IPS DF 19.7 (cell line): ENCODE results near the gene EPGN.

ENCODE experiments used
- DNase-seq: peaks from one replicate; pipeline ENCODE4 v3.0.0-alpha.2; 2013; ENCODE audit warnings: low read depth, low spot score

The EPGN gene, protein sequence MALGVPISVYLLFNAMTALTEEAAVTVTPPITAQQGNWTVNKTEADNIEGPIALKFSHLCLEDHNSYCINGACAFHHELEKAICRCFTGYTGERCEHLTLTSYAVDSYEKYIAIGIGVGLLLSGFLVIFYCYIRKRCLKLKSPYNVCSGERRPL

DNA sequence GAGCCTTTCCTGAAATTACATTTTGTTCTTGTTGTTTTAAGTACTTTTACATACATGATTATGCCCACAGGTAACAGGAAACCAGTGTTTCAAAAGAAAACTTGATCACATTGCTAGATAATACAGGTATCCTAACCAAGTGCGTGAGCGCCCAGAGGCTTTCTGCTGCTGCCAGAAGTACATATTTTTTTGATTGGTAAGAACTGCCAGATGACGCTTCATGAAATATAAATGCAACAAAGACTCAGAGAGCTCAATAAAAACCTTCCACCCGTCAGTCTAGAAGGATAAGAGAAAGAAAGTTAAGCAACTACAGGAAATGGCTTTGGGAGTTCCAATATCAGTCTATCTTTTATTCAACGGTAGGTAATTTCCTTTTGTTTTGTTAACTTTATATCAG lies at the start of gene EPGN:
Gene EPGN, plus strand, starts transcription at position 256 of the 400 bp plus-strand sequence. Its CDS starts 64 bp downstream, at position 320.
- no peak for DNase-seq

GRCh38 chr4:74258963-74259362 lies 49.3 kb upstream of the EPGN start:
- no peak for DNase-seq

DNA sequence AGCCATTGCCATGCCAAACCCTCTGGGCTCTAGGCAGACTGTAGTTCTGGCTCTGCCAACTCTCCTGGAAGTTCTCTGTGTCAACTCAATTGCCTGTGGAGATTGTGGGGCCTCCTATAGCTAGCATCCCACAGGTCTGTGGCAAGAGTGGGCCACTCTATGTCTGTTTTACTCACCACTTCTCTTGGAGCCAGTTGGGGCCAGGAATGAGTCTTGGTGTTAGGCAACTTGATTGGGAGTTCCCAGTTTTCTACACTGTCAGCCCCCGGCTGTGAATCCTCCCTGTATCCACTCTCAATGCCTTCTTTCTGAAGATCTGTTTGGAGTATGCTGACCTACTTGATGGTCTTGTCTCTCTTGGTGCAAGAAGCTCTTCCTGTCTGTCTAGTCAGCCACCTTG lies 48.2 kb upstream of the EPGN start:
- DNase-seq, result no peak

GRCh38 chr4:74262522-74262921 lies 45.7 kb upstream of the EPGN start:
- no peak for DNase-seq

- DNase-seq, result no peak
Measured at GRCh38 chr4:74263551-74263950, 44.7 kb upstream of the EPGN start.

- no peak for DNase-seq
Measured at GRCh38 chr4:74266081-74266480, 42.2 kb upstream of the EPGN start.

DNA sequence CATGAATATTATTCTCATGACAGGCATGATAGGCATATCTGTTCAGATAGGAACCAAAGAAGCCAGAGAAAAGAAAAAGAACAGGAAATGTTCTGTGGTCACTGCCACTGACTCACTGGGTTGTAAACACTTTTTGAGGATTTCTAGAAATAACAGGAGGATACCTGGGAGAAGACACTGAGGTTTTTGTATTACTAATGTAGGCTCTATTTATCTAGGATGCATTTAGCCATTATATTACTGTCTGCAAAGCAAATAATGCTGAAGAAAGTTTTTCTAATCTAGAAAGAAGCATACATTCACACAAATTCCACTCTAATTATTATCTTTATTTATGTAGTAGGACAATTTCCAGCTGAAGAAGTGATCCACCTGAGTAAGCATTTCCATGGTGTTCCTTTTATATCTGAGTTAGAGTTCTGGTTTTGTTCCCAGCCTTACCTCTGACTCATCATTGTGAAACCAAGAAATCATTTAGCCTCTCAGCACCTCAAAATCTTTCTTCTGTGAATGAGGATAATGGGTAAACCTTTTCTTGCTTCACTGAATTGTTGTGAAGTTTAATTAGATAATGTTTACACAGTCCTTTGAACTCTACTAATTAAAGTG lies 40.2 kb upstream of the EPGN start:
- no peak for DNase-seq

DNA sequence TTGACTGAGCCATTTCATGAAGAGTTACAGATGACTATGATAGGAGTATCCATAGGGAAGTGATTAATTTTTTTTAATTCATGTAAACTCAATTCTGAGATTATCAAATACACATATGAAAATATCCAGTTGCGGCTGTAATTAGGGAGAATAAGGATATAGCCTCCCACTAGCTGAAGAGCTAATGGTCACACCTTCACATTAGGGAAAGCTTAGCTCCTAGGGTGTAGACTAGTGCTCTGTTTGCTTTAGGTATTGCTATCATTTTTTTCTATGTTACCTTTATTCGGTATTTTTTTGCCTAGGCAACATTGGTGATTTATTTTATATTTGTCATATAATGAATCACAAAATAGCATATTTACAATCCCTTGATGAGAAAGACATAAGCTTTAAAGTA lies 39.6 kb upstream of the EPGN start:
- no peak for DNase-seq

DNA sequence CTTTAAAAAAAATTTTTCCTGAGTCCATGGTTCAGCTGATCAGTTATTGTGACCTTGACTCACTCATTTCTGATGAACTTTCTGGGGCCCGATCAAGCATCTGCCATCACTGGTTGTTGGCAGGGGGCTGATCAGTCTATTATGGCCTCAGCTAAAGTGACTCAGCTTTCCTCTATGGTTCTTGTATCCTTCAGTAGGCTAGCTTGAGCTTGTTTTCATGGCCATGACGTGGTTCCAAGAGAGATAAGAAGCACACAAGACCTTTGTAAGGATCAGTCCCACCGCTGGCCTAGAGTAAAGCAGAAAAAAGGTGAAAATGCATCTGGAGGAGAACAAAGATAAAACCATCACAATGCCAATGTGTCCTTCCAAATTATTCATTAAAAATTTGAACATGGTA lies 29.8 kb upstream of the EPGN start:
- DNase-seq, result no peak

GRCh38 chr4:74279716-74280115 lies 28.6 kb upstream of the EPGN start:
- DNase-seq, result no peak

GRCh38 chr4:74282926-74283325 lies 25.3 kb upstream of the EPGN start:
- DNase-seq, result no peak

DNA sequence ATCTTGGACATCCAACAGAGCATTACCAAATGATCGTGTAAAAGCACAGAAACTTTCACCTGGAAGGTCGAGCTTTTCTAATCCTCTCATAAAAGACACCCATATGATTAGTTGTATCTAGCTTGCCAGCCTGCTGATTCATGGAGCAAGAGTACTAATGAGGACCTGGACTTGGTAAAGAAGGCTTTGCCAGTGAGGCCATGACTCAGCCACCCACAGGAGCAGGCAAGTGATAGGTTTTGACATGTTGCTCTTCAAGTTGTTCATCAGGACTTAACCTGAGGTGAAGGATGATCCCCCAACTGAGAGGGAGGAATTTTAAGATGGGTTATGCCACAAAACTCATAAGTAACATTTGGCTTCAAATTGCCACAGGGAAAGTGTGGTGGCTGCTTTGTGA lies 24.7 kb upstream of the EPGN start:
- no peak for DNase-seq

GRCh38 chr4:74284053-74284452 lies 24.2 kb upstream of the EPGN start:
- no peak for DNase-seq

- no peak for DNase-seq
Measured at GRCh38 chr4:74287164-74287563, 21.1 kb upstream of the EPGN start.

DNA sequence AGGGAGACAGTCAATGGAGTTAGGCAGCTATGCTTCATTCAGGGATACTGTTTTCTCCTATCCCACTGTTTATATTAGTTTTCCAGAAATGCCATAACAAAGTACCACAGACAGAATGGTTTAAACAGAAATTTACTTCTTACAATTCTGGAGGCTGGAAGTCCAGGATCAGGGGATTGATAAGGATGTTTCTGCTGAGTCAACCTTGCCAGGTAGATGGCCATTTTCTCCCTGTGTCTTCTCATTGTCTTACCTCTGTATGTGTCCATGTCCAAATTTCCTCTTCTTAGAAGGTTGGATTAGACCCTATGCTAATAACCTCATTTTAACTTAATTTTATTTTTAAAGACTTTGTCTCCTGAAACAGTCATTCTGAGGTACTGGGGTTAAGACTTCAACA lies 20.5 kb upstream of the EPGN start:
- no peak for DNase-seq

DNA sequence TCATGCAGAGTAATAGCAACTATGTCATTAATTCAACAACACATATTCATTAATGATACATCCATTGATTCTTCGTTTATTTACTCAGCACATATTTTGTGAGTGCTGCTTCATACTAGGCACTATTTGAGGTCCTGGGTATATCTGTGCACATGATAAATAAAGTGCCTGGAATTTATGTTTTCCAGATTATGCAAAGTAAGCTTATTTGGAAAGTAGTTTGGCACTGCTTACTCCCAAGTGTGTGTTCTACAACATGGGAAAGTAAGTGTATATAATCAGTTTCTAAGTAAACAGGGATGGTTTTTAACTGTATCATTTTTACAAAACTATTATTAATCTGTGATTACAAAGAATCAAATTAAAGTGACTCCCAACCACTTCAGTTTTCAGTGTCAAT lies 16.8 kb upstream of the EPGN start:
- no peak for DNase-seq

DNA sequence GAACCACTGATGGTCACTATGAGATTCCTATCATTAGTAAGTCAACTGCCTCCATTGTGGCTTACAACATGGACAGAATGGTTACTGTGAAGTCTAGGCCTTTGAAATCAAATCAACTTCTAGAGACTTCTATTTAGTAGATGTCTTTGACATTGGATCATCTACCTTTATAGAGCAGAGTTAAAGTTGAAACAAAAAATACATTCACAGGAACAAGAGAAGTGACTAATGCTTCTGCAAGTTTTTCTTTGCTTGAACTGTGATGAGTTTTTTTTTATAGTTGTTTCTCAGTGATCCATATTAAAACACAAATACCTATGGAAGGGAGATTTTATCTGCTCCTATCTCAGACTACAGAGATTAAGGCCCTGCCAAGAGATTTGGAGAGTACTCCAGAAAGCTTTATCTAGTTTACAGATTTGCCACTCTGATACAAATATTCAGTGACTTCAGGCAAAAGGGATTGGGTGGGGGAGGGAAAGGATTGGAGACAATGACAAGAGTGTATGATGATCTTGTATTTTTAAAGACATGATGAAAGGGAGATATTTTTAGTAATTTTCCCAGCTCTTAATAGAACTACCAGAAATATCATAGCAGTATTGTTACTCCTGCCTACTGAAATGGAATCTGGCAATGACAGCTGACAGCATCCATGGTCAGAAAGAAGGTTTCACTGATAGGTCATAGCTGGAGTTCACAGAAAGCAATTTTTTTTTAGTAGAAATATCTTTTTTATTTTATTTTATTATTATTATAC lies 16.0 kb upstream of the EPGN start:
- DNase-seq, result no peak

DNA sequence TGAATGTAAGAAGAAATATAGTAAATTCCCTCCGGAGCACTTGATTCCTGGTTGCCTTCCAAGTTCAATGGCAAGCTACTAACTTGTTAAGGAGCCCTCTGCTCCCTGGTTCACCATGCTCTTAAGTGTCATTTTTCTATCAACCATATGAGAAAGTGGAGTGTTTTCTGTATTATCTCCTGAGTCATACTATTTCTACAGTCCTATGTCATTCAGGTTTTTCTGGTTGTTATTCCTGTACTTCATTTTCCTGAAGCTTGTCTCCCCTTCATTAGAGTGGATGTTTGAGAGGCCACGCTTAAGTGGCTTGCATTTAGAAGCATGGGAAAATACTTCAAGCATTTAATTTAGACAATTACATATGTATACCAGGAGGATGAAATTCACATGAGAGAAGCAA lies 14.7 kb upstream of the EPGN start:
- DNase-seq, result no peak

DNA sequence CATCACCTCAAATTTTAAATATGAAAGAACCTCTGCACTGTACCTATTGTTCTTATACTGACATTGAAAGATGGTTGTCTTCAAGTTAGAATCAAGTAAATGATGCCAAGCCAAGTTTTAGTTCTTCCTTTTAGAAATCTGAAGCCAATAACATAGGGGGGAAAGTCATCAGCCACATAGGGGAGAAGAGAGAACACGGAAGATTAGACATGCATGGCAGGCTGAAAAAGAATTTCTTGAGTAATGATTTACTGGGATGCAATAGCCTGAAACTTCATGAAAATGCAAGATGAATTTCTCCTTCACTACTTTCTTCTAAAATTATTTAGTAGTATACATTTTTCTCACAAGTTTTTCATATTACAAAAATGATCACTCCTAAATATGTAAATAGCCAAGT lies 13.6 kb upstream of the EPGN start:
- DNase-seq, result no peak

DNA sequence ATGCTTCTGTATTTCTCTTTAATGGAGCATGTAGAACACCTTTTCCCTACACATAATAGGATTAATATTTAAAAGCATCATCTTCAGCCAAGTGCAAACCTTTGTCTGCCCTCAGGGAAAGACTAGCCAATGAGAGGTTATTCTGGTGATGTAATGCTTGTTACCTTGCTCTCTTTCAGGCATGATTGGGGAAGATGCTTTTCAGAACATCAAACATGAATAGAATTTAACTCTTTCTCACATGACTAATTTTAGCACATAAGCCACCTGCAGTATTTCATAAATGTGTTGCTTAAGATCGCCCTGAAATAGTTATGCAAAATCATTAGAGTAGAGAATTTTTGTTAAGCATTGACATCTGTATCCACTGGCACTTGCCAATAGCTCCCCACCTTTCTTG lies 10.7 kb upstream of the EPGN start:
- no peak for DNase-seq

- DNase-seq, result no peak
Measured at GRCh38 chr4:74304095-74304625, 4.1 kb upstream of the EPGN start.

GRCh38 chr4:74305000-74305399 lies 3.3 kb upstream of the EPGN start:
- DNase-seq, result no peak

DNA sequence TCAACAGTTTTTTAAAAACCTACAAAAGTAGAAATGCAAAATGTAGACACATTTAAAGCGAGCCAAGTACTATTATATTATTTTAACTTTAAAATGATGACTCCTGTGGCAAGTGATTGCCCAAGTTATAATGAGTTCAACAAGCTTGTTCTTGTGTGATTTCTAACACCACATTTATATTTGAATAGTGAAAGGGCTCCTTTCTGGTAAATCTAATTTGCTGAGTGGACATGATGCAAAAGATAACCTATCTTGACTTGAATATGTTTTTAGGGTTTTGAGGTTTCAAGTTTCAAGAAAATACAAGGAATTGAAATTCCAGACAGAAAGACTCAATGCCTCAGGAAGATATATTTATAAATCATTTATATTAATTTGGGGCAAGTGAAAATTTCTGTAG lies 1.1 kb upstream of the EPGN start:
- DNase-seq, result no peak
